ENCODE results near the gene GNAT1. TPM values are rescaled to one million over a fixed set of nuclear protein-coding genes. Genes with fewer than 3 reads are reported as not detected.

The GNAT1 gene
- total and polyA plus RNA-seq, 2 of the 13 experiments (the other 11 are each of a cell fraction or from before 2014, with no cell fraction given): 0.15 TPM; not detected in 1

DNA sequence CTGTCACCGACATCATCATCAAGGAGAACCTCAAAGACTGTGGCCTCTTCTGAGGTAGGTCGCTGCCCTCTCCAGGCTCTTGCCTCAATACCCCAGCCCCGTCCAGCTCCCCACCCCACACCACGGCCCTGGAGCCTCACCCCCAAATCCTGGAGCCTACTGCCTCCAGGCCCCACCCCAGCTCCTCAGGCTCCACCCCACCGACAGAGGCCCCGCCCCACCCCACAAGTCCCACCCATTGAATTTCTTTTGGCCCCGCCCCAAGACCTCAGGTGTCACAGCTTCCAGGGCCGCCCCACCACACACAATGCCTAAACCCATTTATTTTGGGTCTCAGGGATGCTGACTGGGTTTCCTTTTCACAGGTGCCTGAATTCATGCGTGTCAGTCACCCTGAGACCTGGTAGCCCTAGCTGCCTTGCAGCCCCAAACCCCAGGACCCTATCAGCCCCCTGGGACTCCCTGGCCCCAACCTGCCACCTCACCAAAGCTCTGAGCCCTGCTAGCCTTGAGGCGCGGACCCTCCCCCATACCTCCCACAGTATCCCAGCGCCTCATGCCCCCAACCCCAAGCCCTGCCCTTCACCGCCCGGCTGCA, 3.6 kb downstream of the GNAT1 start (continued):
- TF ChIP-seq, protein P1, sequence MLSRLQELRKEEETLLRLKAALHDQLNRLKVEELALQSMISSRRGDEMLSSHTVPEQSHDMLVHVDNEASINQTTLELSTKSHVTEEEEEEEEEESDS (CRISPR knock-in tag; IDR thresholded peaks at IDR 0.05; ENCODE audit: borderline replicate concordance): no peak
- TF ChIP-seq ZSCAN29 (CRISPR knock-in tag; conservative IDR thresholded peaks at IDR 0.05): no peak; the same call in 1 of the 2 replicates
- TF ChIP-seq NFKB2 (CRISPR knock-in tag; IDR thresholded peaks at IDR 0.05; ENCODE audit: borderline replicate concordance): no peak
- TF ChIP-seq BHLHE40 (IDR thresholded peaks at IDR 0.05; ENCODE audit: low read length): no peak
- TF ChIP-seq RFXANK (CRISPR knock-in tag; IDR thresholded peaks at IDR 0.05): no peak
- TF ChIP-seq ZNF230 (CRISPR knock-in tag; IDR thresholded peaks at IDR 0.05): 0 out of 2 replicates have a peak, but pooled peaks have one; percentile 8
- TF ChIP-seq SOX5 (CRISPR knock-in tag; IDR thresholded peaks at IDR 0.05; ENCODE audit: borderline replicate concordance): 0 out of 2 replicates have a peak, but pooled peaks have one; percentile 1
- TF ChIP-seq, protein P2, sequence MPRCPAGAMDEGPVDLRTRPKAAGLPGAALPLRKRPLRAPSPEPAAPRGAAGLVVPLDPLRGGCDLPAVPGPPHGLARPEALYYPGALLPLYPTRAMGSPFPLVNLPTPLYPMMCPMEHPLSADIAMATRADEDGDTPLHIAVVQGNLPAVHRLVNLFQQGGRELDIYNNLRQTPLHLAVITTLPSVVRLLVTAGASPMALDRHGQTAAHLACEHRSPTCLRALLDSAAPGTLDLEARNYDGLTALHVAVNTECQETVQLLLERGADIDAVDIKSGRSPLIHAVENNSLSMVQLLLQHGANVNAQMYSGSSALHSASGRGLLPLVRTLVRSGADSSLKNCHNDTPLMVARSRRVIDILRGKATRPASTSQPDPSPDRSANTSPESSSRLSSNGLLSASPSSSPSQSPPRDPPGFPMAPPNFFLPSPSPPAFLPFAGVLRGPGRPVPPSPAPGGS (CRISPR knock-in tag; IDR thresholded peaks at IDR 0.05): no peak
- TF ChIP-seq HNRNPLL (IDR thresholded peaks at IDR 0.05; ENCODE audit: low read depth, low read length, poor library complexity, severe bottlenecking): peak; percentile 47
- TF ChIP-seq REPIN1 (CRISPR knock-in tag; IDR thresholded peaks at IDR 0.05; ENCODE audit: borderline replicate concordance, low read depth): peak; percentile 10; the same call in 1 of the 2 replicates
- 0 out of 2 replicates have a peak, but pooled peaks have one; percentile 9 for TF ChIP-seq NKX3-1 (CRISPR knock-in tag; IDR thresholded peaks at IDR 0.05)
- TF ChIP-seq PAWR (CRISPR knock-in tag; IDR thresholded peaks at IDR 0.05; ENCODE audit: borderline replicate concordance): no peak
- TF ChIP-seq HMG20A (CRISPR knock-in tag; IDR thresholded peaks at IDR 0.05; ENCODE audit: borderline replicate concordance): no peak
- TF ChIP-seq, protein P3, sequence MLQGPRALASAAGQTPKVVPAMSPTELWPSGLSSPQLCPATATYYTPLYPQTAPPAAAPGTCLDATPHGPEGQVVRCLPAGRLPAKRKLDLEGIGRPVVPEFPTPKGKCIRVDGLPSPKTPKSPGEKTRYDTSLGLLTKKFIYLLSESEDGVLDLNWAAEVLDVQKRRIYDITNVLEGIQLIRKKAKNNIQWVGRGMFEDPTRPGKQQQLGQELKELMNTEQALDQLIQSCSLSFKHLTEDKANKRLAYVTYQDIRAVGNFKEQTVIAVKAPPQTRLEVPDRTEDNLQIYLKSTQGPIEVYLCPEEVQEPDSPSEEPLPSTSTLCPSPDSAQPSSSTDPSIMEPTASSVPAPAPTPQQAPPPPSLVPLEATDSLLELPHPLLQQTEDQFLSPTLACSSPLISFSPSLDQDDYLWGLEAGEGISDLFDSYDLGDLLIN (CRISPR knock-in tag; IDR thresholded peaks at IDR 0.05; ENCODE audit: borderline replicate concordance): 0 out of 2 replicates have a peak, but pooled peaks have one; percentile 9
- TF ChIP-seq RBAK (CRISPR knock-in tag; IDR thresholded peaks at IDR 0.05): no peak
- TF ChIP-seq ZNF143 (CRISPR knock-in tag; IDR thresholded peaks at IDR 0.05): no peak
- no peak for TF ChIP-seq ZNF761 (CRISPR knock-in tag; conservative IDR thresholded peaks at IDR 0.05)
- TF ChIP-seq DMAP1 (CRISPR knock-in tag; IDR thresholded peaks at IDR 0.05): no peak; the same call in 1 of the 2 replicates
- TF ChIP-seq ZNF501 (CRISPR knock-in tag; IDR thresholded peaks at IDR 0.05): 0 out of 2 replicates have a peak, but pooled peaks have one; percentile 16
- peak; percentile 0; the same call in 1 of the 2 replicates for TF ChIP-seq ZNF670 (CRISPR knock-in tag; IDR thresholded peaks at IDR 0.05; ENCODE audit: borderline replicate concordance)
- no peak for TF ChIP-seq ZMYM4 (CRISPR knock-in tag; IDR thresholded peaks at IDR 0.05)
- no peak for TF ChIP-seq RBM22 (optimal IDR thresholded peaks at IDR 0.05; ENCODE audit: low read length)
- no peak for TF ChIP-seq JUNB (CRISPR knock-in tag; IDR thresholded peaks at IDR 0.05; ENCODE audit: borderline replicate concordance)
- TF ChIP-seq NCOA5 (CRISPR knock-in tag; IDR thresholded peaks at IDR 0.05): no peak
- no peak for TF ChIP-seq FOSL1 (CRISPR knock-in tag; IDR thresholded peaks at IDR 0.05; ENCODE audit: borderline replicate concordance)
- peak; percentile 15; the same call in 1 of the 2 replicates for TF ChIP-seq ISL2 (CRISPR knock-in tag; IDR thresholded peaks at IDR 0.05)
- TF ChIP-seq ZNF263 (CRISPR knock-in tag; IDR thresholded peaks at IDR 0.05): no peak
- TF ChIP-seq NR2C2 (CRISPR knock-in tag; IDR thresholded peaks at IDR 0.05; ENCODE audit: borderline replicate concordance): 0 out of 2 replicates have a peak, but pooled peaks have one; percentile 0
- no peak for TF ChIP-seq FOXC1 (CRISPR knock-in tag; IDR thresholded peaks at IDR 0.05; ENCODE audit: borderline replicate concordance)

Data from HepG2 (cell line).